GM21737 (cell line): ENCODE results near the gene SLC30A3.
"Not testable (repeated sequence)": the region's sequence is repeated elsewhere in the genome, so short reads cannot be mapped to it uniquely, and the experiment has no call there.

Experiments used
- ATAC-seq: cut with Tn5 transposase; IDR thresholded peaks from one replicate; pipeline ENCODE4 v1.9.1; 2021; ENCODE audit warnings: mild to moderate bottlenecking, moderate library complexity; ENCODE audit not compliant: unreplicated experiment

The SLC30A3 gene

GRCh38 chr2:27262379-27263286 lies at the start of gene SLC30A3:
SLC30A3 (minus strand) TSS chr2:27263047; CDS start chr2:27262906, 141 bp downstream.
- ATAC-seq: no peak

- no peak for ATAC-seq
Observed at GRCh38 chr2:27312152-27312551, 49.3 kb upstream of the SLC30A3 start.

- ATAC-seq: no peak
Observed at GRCh38 chr2:27309651-27310050, 46.8 kb upstream of the SLC30A3 start.

GRCh38 chr2:27308359-27308881 lies 45.6 kb upstream of the SLC30A3 start, which contains the start of gene UCN:
UCN (minus strand) TSS chr2:27308445; CDS start chr2:27307895, 550 bp downstream.
- ATAC-seq: no peak

GRCh38 chr2:27307545-27308358 lies 44.9 kb upstream of the SLC30A3 start:
- no peak for ATAC-seq

GRCh38 chr2:27307287-27307544 lies 44.4 kb upstream of the SLC30A3 start:
- no peak for ATAC-seq

- ATAC-seq: no peak
Observed at GRCh38 chr2:27306573-27307286, 43.9 kb upstream of the SLC30A3 start.

GRCh38 chr2:27306136-27306535 lies 43.3 kb upstream of the SLC30A3 start:
- ATAC-seq: no peak

- no peak for ATAC-seq
Observed at GRCh38 chr2:27305516-27305915, 42.7 kb upstream of the SLC30A3 start.

GRCh38 chr2:27304488-27305240 lies 41.8 kb upstream of the SLC30A3 start:
- no peak for ATAC-seq

GRCh38 chr2:27303093-27304025 lies 40.5 kb upstream of the SLC30A3 start:
- ATAC-seq: no peak

- ATAC-seq: not testable (repeated sequence)
Observed at GRCh38 chr2:27300606-27301005, 37.8 kb upstream of the SLC30A3 start.

- ATAC-seq: no peak
Observed at GRCh38 chr2:27298391-27299080, 35.7 kb upstream of the SLC30A3 start.

GRCh38 chr2:27297195-27297594 lies 34.3 kb upstream of the SLC30A3 start:
- ATAC-seq: no peak

- no peak for ATAC-seq
Observed at GRCh38 chr2:27296481-27296880, 33.6 kb upstream of the SLC30A3 start.

- ATAC-seq: no peak
Observed at GRCh38 chr2:27294928-27295327, 32.1 kb upstream of the SLC30A3 start.

- ATAC-seq: no peak
Observed at GRCh38 chr2:27291865-27292264, 29.0 kb upstream of the SLC30A3 start.

- no peak for ATAC-seq
Observed at GRCh38 chr2:27290549-27290948, 27.7 kb upstream of the SLC30A3 start.

- ATAC-seq: no peak
Observed at GRCh38 chr2:27288610-27289009, 25.8 kb upstream of the SLC30A3 start.
